GM23248 (cell line): ENCODE results near the gene GP1BA.

Source experiments
- EZH2 ChIP-seq: fragments of 200-600 bp; sonication (generic); IDR thresholded peaks from 2 replicates; pipeline ENCODE4 v1.6.1; 2018; ENCODE audit warnings: antibody characterized with exemption, mild to moderate bottlenecking; ENCODE audit not compliant: insufficient read depth, poor library complexity, severe bottlenecking
- EZH2phosphoT487 ChIP-seq: fragments of 200-600 bp; sonication (generic); IDR thresholded peaks from 2 replicates; pipeline ENCODE4 v1.6.1; 2018; ENCODE audit warnings: antibody characterized with exemption, moderate library complexity, mild to moderate bottlenecking, low read depth; ENCODE audit not compliant: insufficient read depth

DNA sequence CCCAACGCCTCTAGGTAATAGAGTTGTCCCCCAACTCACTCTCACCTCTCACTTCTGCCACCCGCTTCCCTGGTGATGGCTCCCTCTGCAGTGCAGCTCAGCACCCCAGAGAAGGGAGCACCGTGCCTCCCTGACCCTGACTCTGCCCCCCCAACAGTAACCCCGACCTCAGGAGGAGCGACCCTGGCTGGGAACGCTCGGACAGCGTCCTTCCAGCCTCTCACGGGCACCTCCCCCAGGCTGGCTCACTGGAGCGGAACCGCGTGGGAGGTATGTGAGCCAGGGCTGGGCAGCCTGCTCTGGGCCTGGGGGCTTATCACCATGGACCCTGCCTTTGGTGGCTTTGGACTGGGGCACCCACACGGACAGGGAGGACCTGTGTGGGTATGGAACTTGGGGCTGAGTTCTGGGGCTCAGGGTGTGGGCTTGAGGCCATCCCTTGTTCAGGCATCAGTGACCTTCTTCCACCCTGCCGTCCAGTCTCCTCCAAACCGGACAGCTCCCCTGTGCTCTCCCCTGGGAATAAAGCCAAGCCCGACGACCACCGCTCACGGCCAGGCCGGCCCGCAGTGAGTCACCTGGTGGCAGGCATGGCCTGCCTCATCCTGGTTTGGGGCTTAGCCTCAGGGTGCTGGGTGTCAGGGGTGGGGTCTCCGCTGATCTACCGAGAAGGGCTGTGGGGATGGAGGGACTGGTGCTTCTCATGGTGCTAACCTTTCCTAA lies 39.4 kb upstream of the GP1BA start:
- TF ChIP-seq EZH2 (no peak), EZH2phosphoT487 (no peak)
